Panc1 (cell line): Measurements from ENCODE around the gene SLC41A3. TPM values are rescaled to one million over a fixed set of nuclear protein-coding genes. Genes with fewer than 3 reads are reported as not detected.
"Not testable (repeated sequence)": the region's sequence is repeated elsewhere in the genome, so short reads cannot be mapped to it uniquely, and the experiment has no call there.

ENCODE experiments used
- ATAC-seq: fragments of 200-7000 bp; cut with Tn5 transposase; 2 replicates; pipeline ENCODE4 v1.9.1; 2020; ENCODE audit warnings: mild to moderate bottlenecking, moderate library complexity
- BruUV-seq: library from RNA; stranded (reverse); fragments of 400-500 nt; replicated peaks from 2 replicates; lab custom pipeline; 2021; lab: Mats Ljungman, UMichigan
- CTCF ChIA-PET: fragments of 300-600 bp; sonication (Branson Sonifier 250); formaldehyde crosslinking; loops from one replicate; lab custom pipeline; 2022; ENCODE audit warnings: antibody characterized with exemption; lab: Charles Lee
- POLR2A ChIA-PET: fragments of 300-600 bp; sonication (Branson Sonifier 250); formaldehyde crosslinking; loops from one replicate; lab custom pipeline; 2022; ENCODE audit warnings: antibody characterized with exemption; lab: Charles Lee
- DNase-seq: peaks from one replicate; pipeline ENCODE4 v3.0.0-alpha.2; 2010; ENCODE audit warnings: low read depth, low spot score
- H3K27ac ChIP-seq: 2 replicates; pipeline ENCODE4 v1.5.1; 2011; ENCODE audit warnings: mild to moderate bottlenecking, low read length, inconsistent platforms
- H3K27me3 ChIP-seq: fragments of 200-500 bp; sonication (Bioruptor generic); 2 replicates; pipeline ENCODE4 v1.6.0; 2014; ENCODE audit warnings: low read length, inconsistent platforms; ENCODE audit not compliant: control insufficient read depth, insufficient read depth
- H3K36me3 ChIP-seq: fragments of 200-500 bp; sonication (Bioruptor generic); 2 replicates; pipeline ENCODE4 v1.5.1; 2014; ENCODE audit warnings: inconsistent platforms, mild to moderate bottlenecking, low read length, moderate library complexity; ENCODE audit not compliant: control insufficient read depth, insufficient read depth
- H3K4me1 ChIP-seq: 2 replicates; pipeline ENCODE4 v1.5.1; 2011; ENCODE audit warnings: inconsistent platforms, mild to moderate bottlenecking, low read length, moderate library complexity; ENCODE audit not compliant: control insufficient read depth, insufficient read depth
- H3K4me3 ChIP-seq, 2 experiments: 2 replicates each; pipeline ENCODE4 v1.5.1; 2011 to 2012; ENCODE audit warnings: low read depth in 2 of 2, low read length in 2 of 2, mild to moderate bottlenecking in 2 of 2, inconsistent platforms in 1 of 2, moderate library complexity in 1 of 2
- H3K9me3 ChIP-seq: fragments of 200-500 bp; sonication (Bioruptor generic); 2 replicates; pipeline ENCODE4 v1.5.1; 2014; ENCODE audit warnings: low read depth, mild to moderate bottlenecking, inconsistent platforms, low read length, moderate library complexity; ENCODE audit not compliant: control insufficient read depth, insufficient read depth
- CTCF ChIP-seq: fragments of 450-650 bp; IDR thresholded peaks from 2 replicates; pipeline ENCODE4 v1.5.1; 2017; ENCODE audit warnings: mild to moderate bottlenecking
- POLR2AphosphoS5 ChIP-seq: IDR thresholded peaks from 2 replicates; pipeline ENCODE4 v1.6.1; 2012; ENCODE audit warnings: mild to moderate bottlenecking, low read depth, low read length, moderate library complexity
- REST ChIP-seq, 2 experiments: IDR thresholded peaks; 2 replicates each; pipeline ENCODE4 v1.6.1; 2011 to 2012; ENCODE audit warnings: low read depth in 2 of 2, control low read depth in 1 of 2, low read length in 1 of 2, mild to moderate bottlenecking in 1 of 2, moderate library complexity in 1 of 2; ENCODE audit not compliant: insufficient read depth in 1 of 2
- SIN3A ChIP-seq: IDR thresholded peaks from 2 replicates; pipeline ENCODE4 v1.6.1; 2012; ENCODE audit warnings: low read depth, mild to moderate bottlenecking, low read length, moderate library complexity, borderline replicate concordance; ENCODE audit not compliant: insufficient read depth
- TCF7L2 ChIP-seq: IDR thresholded peaks from 2 replicates; pipeline ENCODE4 v1.6.1; 2011; ENCODE audit warnings: mild to moderate bottlenecking, low read depth, low read length, inconsistent platforms
- in situ Hi-C: cut with HindIII; loops from 2 replicates; pipeline ENCODE4 v1.10.0; 2016; ENCODE audit warnings: low sequenced_read_pairs, low pct_unique_long_range_greater_than_20kb
- intact Hi-C: fragments of 100-400 bp; cut with micrococcal nuclease; formaldehyde crosslinking; loops from one replicate; pipeline ENCODE4 v1.10.0; 2022; ENCODE audit not compliant: unreplicated experiment
- total RNA-seq: library from RNA; stranded (reverse); gene quantifications from one replicate; pipeline ENCODE4 v1.2.1, GENCODE V29; 2021; ENCODE audit not compliant: unreplicated experiment

The SLC41A3 gene
- total RNA-seq, 1 experiment from 2014 or later, result 39.0 TPM

GRCh38 chr3:126040386-126040785, 43.5 kb downstream of the SLC41A3 start:
- in situ Hi-C loops (no loop called here), intact Hi-C loops (no loop called here)
- Histone ChIP-seq H3K4me1 (no peaks in the 10 kb centered on the region), H3K9me3 (no peaks in the 10 kb centered on the region), H3K27ac (no peak overlapping the region), H3K36me3 (no peaks in the 10 kb centered on the region), H3K27me3 (no peaks in the 10 kb centered on the region), H3K4me3 (no peak overlapping the region)
- ATAC-seq (no peak), DNase-seq (no peak)
- no peak for TF ChIP-seq SIN3A
- TF ChIP-seq TCF7L2, result no peak
- TF ChIP-seq REST (IDR thresholded peaks at IDR 0.05; ENCODE audit: insufficient read depth in 1 of 2, low read depth in 2 of 2, low read length in 1 of 2), result no peak
- TF ChIP-seq CTCF, result no peak
- no peak for TF ChIP-seq POLR2AphosphoS5
- ChIA-PET CTCF (no interaction called here), POLR2A (no interaction called here)
- BruUV-seq, result no TSS peak

- ATAC-seq (no peak), DNase-seq (no peak)
- Histone ChIP-seq H3K9me3 (no peaks in the 10 kb centered on the region), H3K27ac (no peak overlapping the region), H3K4me1 (no peaks in the 10 kb centered on the region), H3K36me3 (no peaks in the 10 kb centered on the region), H3K27me3 (no peaks in the 10 kb centered on the region), H3K4me3 (no peak overlapping the region)
- TF ChIP-seq TCF7L2, result no peak
- CTCF ChIA-PET, result no interaction called here
- intact Hi-C loops (no loop called here), in situ Hi-C loops (no loop called here)
- BruUV-seq, result no TSS peak
- POLR2A ChIA-PET, result no interaction called here
These were observed 44.1 kb downstream of the SLC41A3 start for GRCh38 chr3:126039870-126040269.

- H3K9me3 ChIP-seq, BruUV-seq, POLR2A ChIA-PET, ATAC-seq, H3K27ac ChIP-seq, intact Hi-C loops, H3K36me3 ChIP-seq, H3K27me3 ChIP-seq, DNase-seq, H3K4me1 ChIP-seq, H3K4me3 ChIP-seq, in situ Hi-C loops, CTCF ChIA-PET: not testable (repeated sequence)
These were observed 45.1 kb downstream of the SLC41A3 start for GRCh38 chr3:126038791-126039190.
